T47D (cell line): ENCODE measurements around the gene COX20.

Source experiments
- DNase-seq, 2 experiments: peaks; one replicate each; pipeline versions ENCODE4 v3.0.0 to v3.0.0-alpha.2; 2011 to 2012; ENCODE audit warnings: low read depth in 1 of 2, low spot score in 1 of 2
- JUND ChIP-seq: IDR thresholded peaks from 2 replicates; pipeline ENCODE4 v1.6.1; 2012; ENCODE audit warnings: low read depth
- in situ Hi-C: cut with HindIII; loops from 2 replicates; pipeline ENCODE4 v1.10.0; 2016; ENCODE audit warnings: low sequenced_read_pairs, low pct_unique_long_range_greater_than_20kb

Gene COX20

GRCh38 chr1:244850099-244850852, 14.8 kb downstream of the COX20 start:
- TF ChIP-seq JUND: no peak
- in situ Hi-C loops: no loop called here

GRCh38 chr1:244850896-244851295, 15.4 kb downstream of the COX20 start:
- in situ Hi-C loops: no loop called here
- TF ChIP-seq JUND: no peak
- no peak for DNase-seq

More at GRCh38 chr1:244850099-244850852, 14.8 kb downstream of the COX20 start:
- DNase-seq: no peak

GRCh38 chr1:244851546-244852231, 16.2 kb downstream of the COX20 start:
- TF ChIP-seq JUND: no peak
- in situ Hi-C loops: no loop called here
- no peak for DNase-seq

- in situ Hi-C loops: no loop called here
- no peak for TF ChIP-seq JUND
- DNase-seq: no peak
Observed at GRCh38 chr1:244852694-244853093, 17.2 kb downstream of the COX20 start.

GRCh38 chr1:244854166-244854565, 18.7 kb downstream of the COX20 start:
- no peak for TF ChIP-seq JUND
- no peak for DNase-seq
- in situ Hi-C loops: no loop called here

GRCh38 chr1:244854865-244855578, 19.6 kb downstream of the COX20 start:
- TF ChIP-seq JUND: no peak
- in situ Hi-C loops: no loop called here
- DNase-seq: no peak

- in situ Hi-C loops: no loop called here
- no peak for DNase-seq
- no peak for TF ChIP-seq JUND
Observed at GRCh38 chr1:244857761-244858160, 22.3 kb downstream of the COX20 start.

GRCh38 chr1:244858357-244858756, 22.9 kb downstream of the COX20 start:
- DNase-seq: no peak
- no peak for TF ChIP-seq JUND
- in situ Hi-C loops: no loop called here

GRCh38 chr1:244860078-244860477, 24.6 kb downstream of the COX20 start:
- TF ChIP-seq JUND: no peak
- in situ Hi-C loops: no loop called here
- DNase-seq: no peak

- no peak for TF ChIP-seq JUND
- in situ Hi-C loops: no loop called here
- DNase-seq: no peak
Observed at GRCh38 chr1:244860914-244861610, 25.6 kb downstream of the COX20 start.

GRCh38 chr1:244861683-244862082, 26.2 kb downstream of the COX20 start:
- in situ Hi-C loops: no loop called here
- TF ChIP-seq JUND: no peak
- DNase-seq: no peak

- no peak for TF ChIP-seq JUND
- in situ Hi-C loops: no loop called here
- DNase-seq: no peak
Observed at GRCh38 chr1:244862354-244862698, 26.9 kb downstream of the COX20 start.
